HepG2 (cell line): ENCODE results near the gene KIF13A. TPM values are rescaled to one million over a fixed set of nuclear protein-coding genes. Genes with fewer than 3 reads are reported as not detected.

ENCODE experiments used
- ATAC-seq: fragments of 200-7000 bp; cut with Tn5 transposase; 3 replicates; pipeline ENCODE4 v1.9.1; 2020; ENCODE audit warnings: mild to moderate bottlenecking, moderate library complexity
- BruUV-seq: library from RNA; stranded (reverse); fragments of 400-500 nt; replicated peaks from 2 replicates; lab custom pipeline; 2021; lab: Mats Ljungman, UMichigan
- CTCF ChIA-PET: fragments of 300-600 bp; formaldehyde crosslinking; extraction: SDS; loops from one replicate; lab custom pipeline; 2021; ENCODE audit warnings: low total read pairs, inconsistent platforms, low intra/inter-chr PET ratio; lab: Yijun Ruan, JAX
- POLR2A ChIA-PET: fragments of 350-600 bp; sonication (Branson Sonifier 250); formaldehyde crosslinking; loops from one replicate; lab custom pipeline; 2020; ENCODE audit warnings: antibody characterized with exemption, inconsistent platforms; lab: Yijun Ruan, JAX
- DNase-seq: peaks from one replicate; pipeline ENCODE4 v3.0.0-alpha.2; 2015; ENCODE audit warnings: low spot score
- FAIRE-seq: peaks from 3 replicates; lab custom pipeline; 2011; peaks lifted over from hg19 to GRCh38; lab: Jason Lieb, UNC
- H2AFZ ChIP-seq: one replicate; pipeline ENCODE4 v1.6.1; 2011; ENCODE audit warnings: low read length, inconsistent platforms
- H3K27ac ChIP-seq: fragments of 300-600 bp; 3 replicates; pipeline ENCODE4 v1.8.0; 2011; ENCODE audit warnings: mixed run types, mild to moderate bottlenecking, mixed read lengths, low read length, inconsistent platforms; ENCODE audit not compliant: insufficient read depth; ENCODE audit errors: extremely low read length
- H3K27me3 ChIP-seq, 2 experiments: fragments of 200-600 bp in 1 of 2; 2 replicates in 1 of 2; 3 replicates in 1 of 2; pipeline versions ENCODE4 v1.6.0 to v1.8.0; 2011; ENCODE audit warnings: low read length in 2 of 2, mild to moderate bottlenecking in 2 of 2, moderate library complexity in 2 of 2, inconsistent platforms in 1 of 2; ENCODE audit not compliant: insufficient read depth in 2 of 2, control insufficient read depth in 1 of 2
- H3K36me3 ChIP-seq, 2 experiments: fragments of 200-600 bp in 1 of 2; replicated peaks in 1 of 2; 2 replicates in 1 of 2; 3 replicates in 1 of 2; pipeline versions ENCODE4 v1.5.1 to v1.8.0; 2011; ENCODE audit warnings: low read length in 2 of 2, inconsistent platforms in 1 of 2; ENCODE audit not compliant: insufficient read depth in 2 of 2, control insufficient read depth in 1 of 2
- H3K4me1 ChIP-seq: 2 replicates; pipeline ENCODE4 v1.5.1; 2012; ENCODE audit warnings: low read length, inconsistent platforms; ENCODE audit not compliant: insufficient read depth
- H3K4me2 ChIP-seq: 2 replicates; pipeline ENCODE4 v1.6.0; 2011; ENCODE audit warnings: low read depth, low read length, inconsistent platforms
- H3K4me3 ChIP-seq, 3 experiments: fragments of 200-600 bp in 1 of 3; sonication (generic), shearing (Covaris generic) in 1 of 3; replicated peaks in 1 of 3; 2 replicates each; pipeline ENCODE4 v1.5.1; 2011 to 2016; ENCODE audit warnings: low read length in 3 of 3, inconsistent platforms in 2 of 3, low read depth in 2 of 3, mild to moderate bottlenecking in 2 of 3, control low read depth in 1 of 3, mixed read lengths in 1 of 3; ENCODE audit not compliant: insufficient read depth in 1 of 3
- H3K79me2 ChIP-seq: one replicate; pipeline ENCODE4 v1.6.1; 2011; ENCODE audit warnings: low read length, inconsistent platforms; ENCODE audit not compliant: insufficient read depth
- H3K9ac ChIP-seq: 2 replicates; pipeline ENCODE4 v1.6.0; 2011; ENCODE audit warnings: mild to moderate bottlenecking, low read depth, low read length, inconsistent platforms; ENCODE audit not compliant: insufficient read depth
- H3K9me3 ChIP-seq: 2 replicates; pipeline ENCODE4 v1.5.1; 2012; ENCODE audit warnings: mild to moderate bottlenecking, low read length
- H4K20me1 ChIP-seq: 2 replicates; pipeline ENCODE4 v1.6.0; 2011; ENCODE audit warnings: inconsistent platforms, mild to moderate bottlenecking, low read length, moderate library complexity; ENCODE audit not compliant: insufficient read depth
- CREB3 ChIP-seq: sonication (generic); formaldehyde crosslinking; IDR thresholded peaks from 2 replicates; pipeline ENCODE4 v1.5.0; 2020; ENCODE audit warnings: missing genetic modification reagents
- HDAC1 ChIP-seq: sonication (generic); formaldehyde crosslinking; IDR thresholded peaks from 2 replicates; pipeline ENCODE4 v1.5.1; 2020; ENCODE audit warnings: mild to moderate bottlenecking, missing genetic modification reagents
- MEF2D ChIP-seq: sonication (generic); formaldehyde crosslinking; IDR thresholded peaks from 2 replicates; pipeline ENCODE4 v1.5.1; 2020; ENCODE audit warnings: mild to moderate bottlenecking, missing genetic modification reagents
- TRIM24 ChIP-seq: sonication (generic); formaldehyde crosslinking; IDR thresholded peaks from 2 replicates; pipeline ENCODE4 v1.8.0; 2022; ENCODE audit warnings: mild to moderate bottlenecking, missing genetic modification reagents
- ZNF687 ChIP-seq: sonication (generic); formaldehyde crosslinking; IDR thresholded peaks from 2 replicates; pipeline ENCODE4 v1.5.1; 2020; ENCODE audit warnings: mild to moderate bottlenecking, missing genetic modification reagents, moderate library complexity
- WGBS: methylation state at CpG from one replicate; pipeline ENCODE4 v1.1.6; 2017; ENCODE audit warnings: low lambda C conversion rate; 5-methylcytosine and 5-hydroxymethylcytosine counted together
- in situ Hi-C: cut with HindIII; loops from 2 replicates; pipeline ENCODE4 v1.10.0; 2017; ENCODE audit warnings: low pct_unique_long_range_greater_than_20kb; ENCODE audit not compliant: extremely low pct_ligation_motif_present
- intact Hi-C: fragments of 100-400 bp; cut with micrococcal nuclease; formaldehyde crosslinking; loops from one replicate; pipeline ENCODE4 v1.10.0; 2022; ENCODE audit not compliant: unreplicated experiment
- polyA plus RNA-seq, 8 experiments: library from polyadenylated mRNA; depleted of rRNA in 3 of 8; stranded (reverse) in 7 of 8; unstranded in 1 of 8; fragments of >200 nt; fragmentation: Illumina TruSeq in 4 of 8; extraction: Trizol in 4 of 8; gene quantifications; 2 replicates each; pipeline versions ENCODE4 v1.2.1 to v1.2.3, GENCODE V29; 2011 to 2016; ENCODE audit warnings: low read depth in 4 of 8, missing spikeins in 1 of 8, mixed read lengths in 1 of 8; ENCODE audit not compliant: insufficient read depth in 1 of 8
- total RNA-seq, 5 experiments: library from RNA; depleted of rRNA; stranded (reverse); fragments of >200 nt; fragmentation: Illumina TruSeq; extraction: Trizol; gene quantifications; 2 replicates each; pipeline ENCODE4 v1.2.3, GENCODE V29; 2016; ENCODE audit warnings: low read depth in 1 of 5

KIF13A gene
- total and polyA plus RNA-seq, 2 of the 13 experiments (the other 11 are each of a cell fraction or from before 2014, with no cell fraction given): 21.1 to 37.2 TPM

GRCh38 chr6:17980329-17980728 is 7.1 kb downstream of the KIF13A start:
- no peak overlapping the region for H3K27ac ChIP-seq
- ChIA-PET POLR2A (no interaction called here), CTCF (no interaction called here)
- DNase-seq (no peak), FAIRE-seq (no peak), ATAC-seq (no peak)
- BruUV-seq: no TSS peak
- no peak overlapping the region for H3K4me2 ChIP-seq
- intact Hi-C loops (loop anchor here (10.0 kb wide), 1 partner anchor 174 kb away; the partner anchor contains the start of genes KDM1B and TPMT), in situ Hi-C loops (no loop called here)
- no peak overlapping the region for H3K4me3 ChIP-seq
- no peaks in the 10 kb centered on the region for H3K27me3 ChIP-seq
- TF ChIP-seq HDAC1: no peak
- no peak for TF ChIP-seq ZNF687
- TF ChIP-seq MEF2D (CRISPR knock-in tag): no peak
- TF ChIP-seq TRIM24 (CRISPR knock-in tag): no peak
- no peak for TF ChIP-seq CREB3 (CRISPR knock-in tag)
- WGBS: 93% methylated on average over 4 of the region's 4 CpGs
- no peaks in the 10 kb centered on the region for H3K9me3 ChIP-seq
- peaks cover 17% of the 10 kb centered on the region for H3K4me1 ChIP-seq
- no peak overlapping the region for H2AFZ ChIP-seq
- no peaks in the 10 kb centered on the region for H4K20me1 ChIP-seq
- H3K79me2 ChIP-seq: peaks cover 23% of the 10 kb centered on the region
- no peak overlapping the region for H3K9ac ChIP-seq
- peaks cover 1 to 6% of the 10 kb centered on the region in 2 experiments; a peak in 3 of 5 replicates for H3K36me3 ChIP-seq
